ENCODE data around the gene MGAT5.

The MGAT5 gene

DNA sequence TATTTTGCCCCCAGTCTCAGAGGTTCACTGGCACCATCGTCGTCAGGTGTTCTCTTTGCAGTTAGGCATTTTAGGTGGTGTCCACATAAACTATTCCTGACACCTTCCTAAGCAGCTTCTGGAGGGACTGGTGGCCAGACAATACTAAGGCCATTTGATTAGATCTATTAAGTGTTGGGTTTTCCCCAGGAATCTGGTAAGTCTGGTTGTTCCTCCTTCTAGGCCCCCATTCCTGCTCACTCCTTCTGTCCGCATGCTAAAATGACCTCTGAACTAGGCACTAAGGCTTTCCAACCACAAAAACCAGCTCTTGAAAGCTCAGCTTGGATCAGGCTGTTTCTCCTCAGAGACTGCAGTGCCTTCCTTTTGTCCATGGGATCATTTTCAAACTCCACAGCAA, 100.7 kb downstream of the MGAT5 start:
- no peak overlapping the region for H3K27ac ChIP-seq
- DNase-seq (ENCODE audit: low read depth, low spot score) = no peak

- no peak for DNase-seq (ENCODE audit: low read depth, low spot score)
- H3K27ac ChIP-seq = no peak overlapping the region
Measured at GRCh38 chr2:134357814-134358213, 103.9 kb downstream of the MGAT5 start.

DNA sequence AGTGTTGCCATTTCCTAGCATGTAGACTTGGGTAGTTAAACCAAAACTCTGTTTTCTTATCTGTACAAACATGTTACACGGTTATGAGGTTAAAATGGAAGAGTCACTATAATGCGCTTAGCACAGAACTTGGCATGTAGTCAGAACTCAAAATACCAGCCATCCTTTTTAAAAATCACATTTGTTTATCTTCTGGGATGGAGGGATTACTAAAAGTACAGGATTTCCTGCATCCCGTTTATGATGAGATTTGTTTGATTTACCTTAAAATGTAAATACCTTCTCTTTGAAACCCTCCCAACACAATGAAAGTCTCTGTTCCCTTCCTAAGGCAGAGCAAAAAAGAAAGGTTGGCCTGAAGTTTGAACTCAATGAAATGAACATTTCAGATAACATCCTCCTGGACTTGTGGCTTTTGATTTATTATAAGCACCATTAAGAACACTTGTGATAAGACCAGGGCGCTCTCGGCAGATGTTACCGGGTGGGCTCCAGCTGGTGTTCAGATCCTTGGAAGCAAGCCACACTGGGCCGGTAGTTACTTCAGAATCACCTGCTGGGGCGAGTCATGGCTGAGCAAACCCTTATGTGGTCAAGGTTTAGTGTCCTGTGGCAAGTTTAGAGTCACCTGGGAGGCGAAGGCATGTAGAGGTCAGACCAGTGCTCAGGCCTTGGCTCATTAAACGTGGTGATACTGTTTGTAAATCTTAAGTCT, 105.7 kb downstream of the MGAT5 start:
- peak overlapping the region; percentile 31 for H3K27ac ChIP-seq
- DNase-seq (ENCODE audit: low read depth, low spot score) = no peak

GRCh38 chr2:134360745-134361487, 107.0 kb downstream of the MGAT5 start:
- H3K27ac ChIP-seq = no peak overlapping the region
- no peak for DNase-seq (ENCODE audit: low read depth, low spot score)

DNA sequence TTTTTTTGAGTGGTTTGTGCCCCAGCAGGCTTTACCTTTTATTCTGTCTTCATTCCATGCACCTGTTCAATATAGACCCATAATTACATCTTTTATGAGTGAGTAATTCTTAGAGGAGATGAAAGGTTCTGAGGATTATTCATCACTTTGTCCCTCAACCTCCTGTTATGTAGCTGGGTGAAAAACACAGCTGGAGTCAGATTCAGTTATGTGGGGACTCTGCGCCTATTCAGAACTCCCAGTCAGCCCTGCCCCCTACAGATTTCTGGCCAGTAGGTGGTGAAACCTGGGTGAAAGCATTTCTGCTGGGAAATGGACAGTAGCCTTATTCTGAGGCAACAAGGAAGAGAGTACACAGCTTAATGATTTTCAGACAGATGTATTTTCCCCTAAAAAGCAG, 107.8 kb downstream of the MGAT5 start:
- DNase-seq (ENCODE audit: low read depth, low spot score) = no peak
- no peak overlapping the region for H3K27ac ChIP-seq

GRCh38 chr2:134362152-134362668, 108.3 kb downstream of the MGAT5 start:
- DNase-seq (ENCODE audit: low read depth, low spot score) = no peak
- no peak overlapping the region for H3K27ac ChIP-seq

DNA sequence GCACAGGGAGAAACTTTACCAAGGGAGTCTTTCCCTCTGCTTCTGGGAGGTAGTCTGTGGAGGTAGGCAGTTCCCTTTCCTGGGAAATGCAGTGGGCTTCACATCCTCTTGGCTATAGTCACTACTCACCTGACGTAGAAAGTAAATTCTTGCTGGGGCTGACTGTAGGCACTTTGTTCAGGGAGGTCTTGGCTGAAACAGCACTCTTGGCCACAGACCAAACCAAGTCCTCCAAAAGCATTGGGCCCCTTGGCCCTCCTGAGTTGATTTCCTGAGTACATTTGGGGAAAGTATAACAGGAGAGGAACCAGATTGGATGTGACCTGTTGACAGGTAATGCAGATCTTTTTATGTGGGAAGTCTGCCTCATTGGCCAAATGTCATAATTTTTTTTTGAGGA, 108.9 kb downstream of the MGAT5 start:
- H3K27ac ChIP-seq = no peak overlapping the region
- no peak for DNase-seq (ENCODE audit: low read depth, low spot score)

GRCh38 chr2:134365356-134365755, 111.5 kb downstream of the MGAT5 start:
- DNase-seq (ENCODE audit: low read depth, low spot score) = no peak

GRCh38 chr2:134366359-134366758, 112.5 kb downstream of the MGAT5 start:
- peak overlapping the region; percentile 19 for H3K27ac ChIP-seq
- peak; percentile 79 for DNase-seq (ENCODE audit: low read depth, low spot score)

More at GRCh38 chr2:134365356-134365755, 111.5 kb downstream of the MGAT5 start:
- peak overlapping the region; percentile 19 for H3K27ac ChIP-seq

DNA sequence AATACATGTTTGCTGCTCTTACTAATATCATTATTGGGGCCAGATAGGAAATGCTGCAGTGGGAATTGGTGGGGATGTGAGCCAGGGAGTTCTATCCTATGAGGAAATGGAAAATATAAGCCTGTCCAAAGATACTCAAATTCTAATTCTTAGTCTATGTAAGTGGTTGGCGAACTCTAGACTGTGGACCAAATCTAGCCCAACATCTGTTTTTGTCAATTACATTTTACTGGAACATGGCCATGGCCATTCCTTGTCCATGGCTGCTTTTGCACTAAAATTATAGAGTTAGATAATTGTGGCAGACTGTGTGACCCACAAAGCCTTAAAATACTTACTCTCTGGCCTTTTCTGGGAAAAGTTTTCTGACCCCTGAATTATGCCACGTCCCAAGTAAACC, 113.3 kb downstream of the MGAT5 start:
- DNase-seq (ENCODE audit: low read depth, low spot score) = no peak
- no peak overlapping the region for H3K27ac ChIP-seq

DNA sequence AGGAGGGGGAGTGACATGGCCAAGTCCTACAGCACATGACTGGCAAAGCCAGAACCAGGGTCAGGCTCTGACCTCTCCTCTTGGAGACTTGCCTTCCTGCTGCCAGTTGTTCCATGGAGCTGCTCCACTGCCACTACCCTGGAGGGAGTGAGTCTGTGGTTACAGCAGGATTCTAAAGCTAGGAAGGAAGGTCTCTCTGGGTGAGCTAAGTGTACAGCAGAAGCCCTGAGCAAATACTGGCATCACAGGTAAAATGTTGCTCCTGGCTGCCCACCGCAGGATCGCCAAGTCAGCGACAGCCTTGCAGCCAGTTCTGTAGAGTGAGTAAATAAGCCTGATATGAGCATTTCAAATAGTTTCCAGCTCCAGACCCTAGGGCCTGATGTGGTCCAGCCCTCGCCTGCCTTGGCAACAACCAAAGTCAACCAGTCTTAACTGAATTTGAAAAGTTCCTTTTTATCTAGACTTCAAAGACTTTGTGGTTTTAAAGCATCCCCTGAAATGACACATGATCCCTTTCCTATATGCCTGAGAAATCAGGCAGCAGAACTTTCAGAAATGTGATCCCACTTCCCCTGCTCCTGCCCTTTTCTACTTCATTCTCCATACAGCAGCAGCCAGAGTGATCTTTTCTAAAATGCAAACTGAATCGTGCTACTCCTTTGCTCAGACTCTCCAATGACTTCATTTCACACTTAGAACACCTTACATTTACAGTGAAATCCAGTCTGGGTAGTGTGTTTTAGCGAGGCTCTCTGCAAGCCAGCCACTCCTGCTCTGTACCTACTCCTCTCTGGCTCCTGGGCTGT, 114.3 kb downstream of the MGAT5 start:
- H3K27ac ChIP-seq = no peak overlapping the region
- no peak for DNase-seq (ENCODE audit: low read depth, low spot score)

- no peak for DNase-seq (ENCODE audit: low read depth, low spot score)
- H3K27ac ChIP-seq = no peak overlapping the region
Measured at GRCh38 chr2:134369220-134369902, 115.5 kb downstream of the MGAT5 start.

GRCh38 chr2:134370655-134371445, 117.0 kb downstream of the MGAT5 start:
- no peak for DNase-seq (ENCODE audit: low read depth, low spot score)
- H3K27ac ChIP-seq = peak overlapping the region; percentile 56

DNA sequence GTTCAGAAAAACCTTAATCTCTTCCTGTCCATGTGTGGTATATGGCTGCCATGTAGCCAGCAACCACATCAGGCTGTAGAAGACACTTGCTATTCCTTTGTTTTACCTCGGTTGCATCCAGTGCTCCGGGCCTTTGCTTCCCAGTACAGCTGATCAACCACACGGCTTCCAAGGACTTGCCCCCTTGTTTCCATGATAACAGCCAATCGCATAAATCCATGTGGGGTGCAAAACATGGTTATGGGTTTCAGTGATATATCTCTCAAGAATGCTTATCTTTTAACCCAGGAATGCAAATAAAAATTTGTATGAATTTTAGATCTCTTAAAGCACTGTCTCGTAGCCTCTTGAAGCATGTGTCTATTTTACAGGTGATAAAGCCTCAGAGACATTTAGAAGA, 118.3 kb downstream of the MGAT5 start:
- H3K27ac ChIP-seq = no peak overlapping the region
- DNase-seq (ENCODE audit: low read depth, low spot score) = no peak

DNA sequence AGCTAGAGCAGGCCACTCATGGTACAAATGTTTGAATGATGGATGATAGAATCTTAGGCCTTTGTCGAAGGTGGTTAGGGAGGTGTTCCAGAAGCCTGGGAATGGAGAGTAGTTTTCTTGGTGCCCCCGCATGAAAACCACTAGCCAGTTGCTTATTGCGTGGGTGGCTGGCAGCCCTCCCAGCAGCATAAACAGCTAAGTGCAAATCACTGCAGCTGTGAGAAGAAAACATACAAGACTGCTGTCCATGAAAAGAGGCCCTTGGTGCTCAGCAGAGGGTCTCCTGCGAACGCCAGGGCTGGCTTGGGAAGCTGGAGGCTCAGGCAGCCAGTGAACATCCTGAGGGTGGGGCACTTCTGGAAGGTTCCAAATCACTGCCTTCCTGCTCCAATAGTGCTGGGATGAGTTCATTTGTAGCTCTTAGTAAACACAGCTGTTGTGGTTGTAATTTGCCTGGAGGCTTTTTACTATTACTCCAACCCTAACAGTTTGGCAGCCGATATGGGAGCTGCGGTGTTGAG, 118.8 kb downstream of the MGAT5 start:
- peak; percentile 60 for DNase-seq (ENCODE audit: low read depth, low spot score)
- H3K27ac ChIP-seq = no peak overlapping the region

DNA sequence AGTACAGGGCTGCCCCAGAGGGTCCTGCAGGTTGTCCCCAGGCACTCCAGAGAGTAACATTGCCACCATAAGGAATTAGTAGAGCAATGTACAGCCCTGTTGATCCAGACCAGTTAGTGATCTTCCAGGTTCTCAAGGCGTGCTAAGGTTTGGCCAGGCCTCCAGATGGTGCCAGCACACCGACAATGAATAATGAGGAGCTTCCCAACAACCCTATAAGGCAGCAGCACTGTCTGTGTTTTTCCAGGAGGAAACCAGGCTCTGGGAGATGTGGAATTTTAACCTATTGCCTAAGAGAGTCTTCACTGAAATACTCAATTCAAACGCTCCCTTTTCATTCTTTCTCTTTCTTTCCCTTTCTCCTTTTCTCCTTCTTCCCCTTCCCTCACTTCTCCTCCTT, 122.1 kb downstream of the MGAT5 start:
- no peak overlapping the region for H3K27ac ChIP-seq
- no peak for DNase-seq (ENCODE audit: low read depth, low spot score)

DNA sequence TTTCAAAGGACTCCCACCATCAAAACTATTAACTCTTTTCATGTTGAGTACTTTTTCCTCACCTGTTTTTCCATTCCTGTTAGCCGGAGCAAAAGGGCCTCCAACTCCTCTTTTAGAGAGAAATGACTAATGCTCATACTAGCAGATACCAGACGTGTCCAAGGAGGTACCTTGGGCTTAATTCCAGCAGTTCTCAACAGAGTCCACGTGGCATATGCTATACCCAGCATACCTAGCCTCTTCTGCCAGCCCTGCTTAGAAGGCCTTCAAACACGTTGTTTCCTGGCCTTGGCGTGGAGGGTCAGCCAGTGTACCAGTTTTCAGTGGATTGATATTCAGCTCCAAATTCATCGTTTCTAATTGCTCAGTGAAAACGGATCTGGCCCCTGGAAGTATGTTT, 123.9 kb downstream of the MGAT5 start:
- H3K27ac ChIP-seq = no peak overlapping the region
- no peak for DNase-seq (ENCODE audit: low read depth, low spot score)

DNA sequence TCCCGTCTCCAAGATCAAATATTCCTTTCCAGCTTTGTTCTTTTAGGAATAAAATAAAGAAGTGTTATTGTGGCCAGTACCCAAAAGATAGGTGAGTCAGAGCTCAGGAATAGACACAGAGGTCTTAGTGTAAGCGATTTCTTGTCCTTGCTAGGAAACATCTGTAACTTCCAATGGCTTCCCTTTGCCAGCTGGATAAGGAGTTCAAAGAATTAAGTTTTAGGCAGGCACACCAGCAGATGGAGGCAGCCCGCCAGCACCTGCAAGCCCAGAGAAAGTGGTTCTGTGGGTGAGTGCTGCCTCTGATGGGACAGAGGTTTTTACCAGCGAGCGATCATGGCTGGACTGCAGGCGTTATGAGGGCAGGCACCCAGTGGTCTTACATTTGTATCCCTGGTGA, 125.4 kb downstream of the MGAT5 start:
- DNase-seq (ENCODE audit: low read depth, low spot score) = no peak
- no peak overlapping the region for H3K27ac ChIP-seq

GRCh38 chr2:134379722-134380121, 125.8 kb downstream of the MGAT5 start:
- no peak overlapping the region for H3K27ac ChIP-seq
- DNase-seq (ENCODE audit: low read depth, low spot score) = no peak
